Suprapubic skin (tissue), 4 donors: ENCODE results near the gene IGF2R. TPM values are rescaled to one million over a fixed set of nuclear protein-coding genes. Genes with fewer than 3 reads are reported as not detected.
"Not testable (repeated sequence)": the region's sequence is repeated elsewhere in the genome, so short reads cannot be mapped to it uniquely, and the experiment has no call there.

ENCODE experiments used
- DNase-seq, 2 donors: peaks; one replicate each; pipeline ENCODE4 v3.0.0-alpha.2; 2019; ENCODE audit warnings: low spot score in 2 of 2
- H3K27ac ChIP-seq: fragments of 200-600 bp; sonication (generic); one replicate; pipeline ENCODE4 v1.5.1; 2019
- H3K27me3 ChIP-seq: fragments of 200-600 bp; sonication (generic); one replicate; pipeline ENCODE4 v1.5.1; 2019
- H3K36me3 ChIP-seq: fragments of 200-600 bp; sonication (generic); one replicate; pipeline ENCODE4 v1.5.1; 2019
- H3K4me1 ChIP-seq: fragments of 200-600 bp; sonication (generic); one replicate; pipeline ENCODE4 v1.5.1; 2019
- H3K4me3 ChIP-seq: fragments of 200-600 bp; sonication (generic); one replicate; pipeline ENCODE4 v1.5.1; 2019; ENCODE audit warnings: mild to moderate bottlenecking
- H3K9me3 ChIP-seq: fragments of 200-600 bp; sonication (generic); one replicate; pipeline ENCODE4 v1.5.1; 2019
- CTCF ChIP-seq, 2 donors: fragments of 200-600 bp in 1 of 2; fragments of 450-650 bp in 1 of 2; sonication (generic) in 1 of 2; IDR thresholded peaks; one replicate each; pipeline ENCODE4 v1.5.1; 2016 to 2019; ENCODE audit warnings: antibody characterized with exemption in 2 of 2, mild to moderate bottlenecking in 1 of 2, moderate library complexity in 1 of 2
- EP300 ChIP-seq: sonication (generic); formaldehyde crosslinking; IDR thresholded peaks from one replicate; pipeline ENCODE4 v1.6.1; 2017; ENCODE audit warnings: antibody characterized with exemption
- POLR2A ChIP-seq, 2 donors: fragments of 450-650 bp; IDR thresholded peaks; one replicate each; pipeline ENCODE4 v1.6.1; 2017; ENCODE audit warnings: antibody characterized with exemption in 2 of 2, mild to moderate bottlenecking in 2 of 2, moderate library complexity in 2 of 2
- POLR2AphosphoS5 ChIP-seq, 3 donors: sonication (generic); formaldehyde crosslinking; IDR thresholded peaks; one replicate each; pipeline ENCODE4 v1.6.1; 2017; ENCODE audit warnings: antibody characterized with exemption in 3 of 3
- WGBS: methylation state at CpG from one replicate; pipeline ENCODE4 v1.1.5; 2018; 5-methylcytosine and 5-hydroxymethylcytosine counted together
- total RNA-seq, 4 donors: library from RNA; depleted of rRNA; stranded (reverse); fragments of >200 nt; gene quantifications; one replicate each; pipeline ENCODE4 v1.1.0, GENCODE V29; 2016

The IGF2R gene
- total RNA-seq, 4 donors from 2014 or later = 58.2 to 137 (median 90.6) TPM

GRCh38 chr6:160138839-160139419 is 170.0 kb downstream of the IGF2R start:
- TF ChIP-seq POLR2A (IDR thresholded peaks at IDR 0.05) (no peak), POLR2AphosphoS5 (IDR thresholded peaks at IDR 0.05) (no peak), CTCF (IDR thresholded peaks at IDR 0.05) (no peak), EP300 (no peak)
- no peak overlapping the region for H3K27ac ChIP-seq

GRCh38 chr6:160139420-160139851 is 170.6 kb downstream of the IGF2R start:
- Histone ChIP-seq H3K27me3 (no peaks in the 10 kb centered on the region), H3K4me3 (no peak overlapping the region), H3K9me3 (no peaks in the 10 kb centered on the region), H3K4me1 (peaks cover 8% of the 10 kb centered on the region), H3K36me3 (no peaks in the 10 kb centered on the region), H3K27ac (no peak overlapping the region)
- no peak for DNase-seq
- 85% methylated on average over 12 of the region's 12 CpGs for WGBS
- no peak for TF ChIP-seq POLR2AphosphoS5 (IDR thresholded peaks at IDR 0.05)
- TF ChIP-seq EP300 = no peak
- TF ChIP-seq POLR2A (IDR thresholded peaks at IDR 0.05) = no peak
- no peak for TF ChIP-seq CTCF (IDR thresholded peaks at IDR 0.05)

More at GRCh38 chr6:160138839-160139419, 170.0 kb downstream of the IGF2R start:
- Histone ChIP-seq H3K9me3 (no peaks in the 10 kb centered on the region), H3K4me1 (peaks cover 8% of the 10 kb centered on the region), H3K27me3 (no peaks in the 10 kb centered on the region), H3K36me3 (no peaks in the 10 kb centered on the region), H3K4me3 (no peak overlapping the region)
- DNase-seq = no peak
- WGBS = 88% methylated on average over 13 of the region's 13 CpGs

GRCh38 chr6:160140493-160140892 is 171.6 kb downstream of the IGF2R start:
- H3K9me3 ChIP-seq, H3K27ac ChIP-seq, H3K36me3 ChIP-seq, H3K4me3 ChIP-seq, DNase-seq, H3K4me1 ChIP-seq, H3K27me3 ChIP-seq: not testable (repeated sequence)
- 100% methylated on average over 3 of the region's 3 CpGs for WGBS

GRCh38 chr6:160141001-160141726 is 172.3 kb downstream of the IGF2R start:
- H3K9me3 ChIP-seq = no peaks in the 10 kb centered on the region
- no peak for DNase-seq
- H3K27me3 ChIP-seq = no peaks in the 10 kb centered on the region
- WGBS = 60% methylated on average over 5 of the region's 5 CpGs
- no peak overlapping the region for H3K4me3 ChIP-seq
- H3K36me3 ChIP-seq = no peaks in the 10 kb centered on the region
- H3K27ac ChIP-seq = no peak overlapping the region
- H3K4me1 ChIP-seq = peaks cover 8% of the 10 kb centered on the region
- no peak for TF ChIP-seq CTCF (IDR thresholded peaks at IDR 0.05)
- TF ChIP-seq EP300 = no peak
- TF ChIP-seq POLR2AphosphoS5 (IDR thresholded peaks at IDR 0.05) = no peak
- no peak for TF ChIP-seq POLR2A (IDR thresholded peaks at IDR 0.05)

DNA sequence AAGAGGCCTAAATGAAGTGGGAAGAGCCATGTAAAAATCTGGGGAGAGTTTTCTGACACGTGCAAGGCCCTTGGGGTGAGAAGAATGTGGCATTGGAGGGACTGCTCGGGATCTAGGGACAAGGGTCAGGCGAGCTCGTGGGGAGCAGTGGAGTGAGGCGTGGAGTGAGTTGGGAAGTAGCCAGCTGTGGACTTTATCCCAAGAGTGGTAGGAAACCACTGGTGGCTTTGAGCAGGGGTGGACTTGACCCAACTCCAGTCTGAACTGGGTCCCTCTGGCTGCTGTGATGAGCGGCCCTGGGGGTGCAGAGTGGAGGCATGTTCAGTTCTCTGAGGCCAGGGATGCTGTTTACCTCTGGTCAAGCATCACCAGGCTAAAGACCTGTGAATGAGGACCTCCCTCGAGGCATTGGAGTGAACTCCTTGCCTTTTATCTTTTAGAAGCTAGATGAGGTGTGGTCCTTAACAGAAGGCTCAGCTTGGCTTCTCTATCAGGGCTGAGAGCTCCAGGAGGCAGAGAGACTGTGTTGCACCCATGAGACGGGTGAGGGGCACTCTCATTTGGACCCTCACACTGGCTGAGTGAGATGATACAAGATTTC is 173.3 kb downstream of the IGF2R start:
- Histone ChIP-seq H3K27ac (no peak overlapping the region), H3K9me3 (no peaks in the 10 kb centered on the region), H3K36me3 (no peaks in the 10 kb centered on the region), H3K4me1 (peaks cover 8% of the 10 kb centered on the region), H3K4me3 (no peak overlapping the region), H3K27me3 (no peaks in the 10 kb centered on the region)
- no peak for TF ChIP-seq POLR2A (IDR thresholded peaks at IDR 0.05)
- DNase-seq = no peak
- 88% methylated on average over 8 of the region's 8 CpGs for WGBS

DNA sequence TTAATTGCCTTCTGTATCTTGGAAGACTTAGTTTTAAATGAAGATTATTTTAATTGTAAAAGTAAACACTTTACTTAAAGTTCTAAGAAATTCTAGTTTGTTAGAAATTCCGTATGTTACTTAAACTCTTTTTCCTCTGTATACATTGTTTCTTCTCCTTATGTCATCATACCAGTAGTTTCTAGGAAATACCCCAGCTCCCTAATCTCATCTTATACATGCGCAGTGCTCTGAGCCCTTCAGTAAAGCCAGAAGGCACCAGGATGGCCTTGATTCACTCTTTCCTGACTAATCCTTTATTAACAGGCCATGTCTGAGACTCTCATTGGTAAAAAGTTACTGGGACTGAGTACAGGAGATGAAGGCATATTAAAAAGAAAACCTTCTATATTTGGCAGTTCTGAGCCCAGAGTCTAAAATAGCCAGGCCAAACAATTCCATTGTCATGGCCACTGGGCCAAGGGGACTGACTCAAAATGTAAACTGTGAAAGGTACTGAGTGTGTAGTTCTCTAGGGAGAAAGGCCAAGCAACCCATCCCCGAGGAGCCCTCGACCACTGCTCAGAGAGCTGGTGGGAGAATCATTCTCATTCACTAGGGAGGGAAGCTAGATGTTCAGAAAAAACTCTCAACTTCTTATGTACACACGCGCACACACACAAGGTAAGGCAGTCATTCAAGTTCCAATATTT is 177.7 kb downstream of the IGF2R start:
- Histone ChIP-seq H3K4me1 (no peaks in the 10 kb centered on the region), H3K36me3 (no peaks in the 10 kb centered on the region), H3K9me3 (no peaks in the 10 kb centered on the region), H3K4me3 (no peak overlapping the region), H3K27me3 (no peaks in the 10 kb centered on the region), H3K27ac (no peak overlapping the region)
- TF ChIP-seq CTCF (IDR thresholded peaks at IDR 0.05) (no peak), EP300 (no peak), POLR2AphosphoS5 (IDR thresholded peaks at IDR 0.05) (no peak), POLR2A (IDR thresholded peaks at IDR 0.05) (no peak)
- 95% methylated on average over 6 of the region's 6 CpGs for WGBS
- no peak for DNase-seq
